DND-41 (cell line): ENCODE results near the gene MMP20.

Experiments
- ATAC-seq: fragments of 200-7000 bp; cut with Tn5 transposase; 3 replicates; pipeline ENCODE4 v1.9.1; 2021; ENCODE audit warnings: low read depth; ENCODE audit not compliant: insufficient read depth
- DNase-seq: peaks from one replicate; pipeline ENCODE4 v3.0.0-alpha.2; 2020
- H2AFZ ChIP-seq: 2 replicates; pipeline ENCODE4 v1.6.0; 2012; ENCODE audit warnings: low read depth, low read length
- H3K27ac ChIP-seq: 2 replicates; pipeline ENCODE4 v1.5.1; 2012; ENCODE audit warnings: low read length, inconsistent platforms
- H3K27me3 ChIP-seq: fragments of 200-600 bp; sonication (generic); 2 replicates; pipeline ENCODE4 v1.6.0; 2012; ENCODE audit warnings: low read length, mild to moderate bottlenecking, inconsistent platforms; ENCODE audit not compliant: insufficient read depth, poor library complexity
- H3K36me3 ChIP-seq: 2 replicates; pipeline ENCODE4 v1.5.1; 2012; ENCODE audit warnings: low read length, inconsistent platforms; ENCODE audit not compliant: insufficient read depth
- H3K4me1 ChIP-seq: 2 replicates; pipeline ENCODE4 v1.5.1; 2012; ENCODE audit warnings: mild to moderate bottlenecking, low read length; ENCODE audit not compliant: insufficient read depth
- H3K4me2 ChIP-seq: 2 replicates; pipeline ENCODE4 v1.6.0; 2012; ENCODE audit warnings: mild to moderate bottlenecking, moderate library complexity, low read length, inconsistent platforms; ENCODE audit not compliant: insufficient read depth
- H3K4me3 ChIP-seq, 2 experiments: fragments of 200-600 bp in 1 of 2; shearing (Covaris generic) in 1 of 2; 2 replicates each; pipeline ENCODE4 v1.5.1; 2012 to 2016; ENCODE audit warnings: inconsistent platforms in 2 of 2, low read length in 2 of 2, mild to moderate bottlenecking in 2 of 2, low read depth in 1 of 2, moderate library complexity in 1 of 2
- H3K79me2 ChIP-seq: 2 replicates; pipeline ENCODE4 v1.6.0; 2012; ENCODE audit warnings: low read length, inconsistent platforms; ENCODE audit not compliant: insufficient read depth
- H3K9ac ChIP-seq: 2 replicates; pipeline ENCODE4 v1.6.0; 2012; ENCODE audit warnings: low read depth, mild to moderate bottlenecking, inconsistent platforms, low read length, moderate library complexity
- H3K9me3 ChIP-seq: 2 replicates; pipeline ENCODE4 v1.5.1; 2012; ENCODE audit warnings: low read length, moderate library complexity, mild to moderate bottlenecking, inconsistent platforms; ENCODE audit not compliant: insufficient read depth, severe bottlenecking
- H4K20me1 ChIP-seq: 2 replicates; pipeline ENCODE4 v1.6.0; 2012; ENCODE audit warnings: low read length; ENCODE audit not compliant: insufficient read depth
- EZH2 ChIP-seq: IDR thresholded peaks from 3 replicates; pipeline ENCODE4 v1.6.1; 2012; ENCODE audit warnings: borderline replicate concordance, low read depth, mild to moderate bottlenecking, moderate library complexity, low read length, inconsistent platforms; ENCODE audit not compliant: severe bottlenecking
- TF ChIP-seq, protein P1 (sequence below): IDR thresholded peaks from 2 replicates; pipeline ENCODE4 v1.5.1; 2012; ENCODE audit warnings: borderline replicate concordance, low read length, moderate library complexity, mild to moderate bottlenecking; ENCODE audit not compliant: poor library complexity, severe bottlenecking; ENCODE audit errors: extremely low read depth

The MMP20 gene

DNA sequence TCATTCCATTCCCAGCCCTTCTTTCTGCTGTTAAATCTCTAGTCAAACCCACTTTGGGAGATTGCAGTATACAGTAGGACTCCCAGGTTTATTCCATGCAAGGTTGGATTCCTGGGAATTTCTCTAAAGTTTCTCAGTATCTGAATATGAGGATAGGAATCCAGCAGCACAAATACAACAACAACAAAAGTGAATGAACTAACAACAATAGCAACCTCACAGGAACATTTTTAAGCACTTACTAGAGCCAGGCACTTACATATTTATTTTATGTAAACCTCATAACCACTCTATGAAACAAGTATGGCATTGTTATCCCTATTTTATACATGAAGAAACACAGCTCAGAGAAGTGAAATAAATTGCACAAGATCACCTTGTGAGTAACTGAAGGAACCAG lies 96.5 kb downstream of the MMP20 start:
- H2AFZ ChIP-seq, result no peak overlapping the region
- H3K27ac ChIP-seq, result no peak overlapping the region
- DNase-seq (no peak), ATAC-seq (no peak)
- no peaks in the 10 kb centered on the region for H4K20me1 ChIP-seq
- H3K9ac ChIP-seq, result no peak overlapping the region
- H3K27me3 ChIP-seq, result peaks cover 9% of the 10 kb centered on the region
- no peak overlapping the region for H3K4me3 ChIP-seq
- no peak overlapping the region for H3K4me2 ChIP-seq
- TF ChIP-seq EZH2, result no peak
- TF ChIP-seq, protein P1, sequence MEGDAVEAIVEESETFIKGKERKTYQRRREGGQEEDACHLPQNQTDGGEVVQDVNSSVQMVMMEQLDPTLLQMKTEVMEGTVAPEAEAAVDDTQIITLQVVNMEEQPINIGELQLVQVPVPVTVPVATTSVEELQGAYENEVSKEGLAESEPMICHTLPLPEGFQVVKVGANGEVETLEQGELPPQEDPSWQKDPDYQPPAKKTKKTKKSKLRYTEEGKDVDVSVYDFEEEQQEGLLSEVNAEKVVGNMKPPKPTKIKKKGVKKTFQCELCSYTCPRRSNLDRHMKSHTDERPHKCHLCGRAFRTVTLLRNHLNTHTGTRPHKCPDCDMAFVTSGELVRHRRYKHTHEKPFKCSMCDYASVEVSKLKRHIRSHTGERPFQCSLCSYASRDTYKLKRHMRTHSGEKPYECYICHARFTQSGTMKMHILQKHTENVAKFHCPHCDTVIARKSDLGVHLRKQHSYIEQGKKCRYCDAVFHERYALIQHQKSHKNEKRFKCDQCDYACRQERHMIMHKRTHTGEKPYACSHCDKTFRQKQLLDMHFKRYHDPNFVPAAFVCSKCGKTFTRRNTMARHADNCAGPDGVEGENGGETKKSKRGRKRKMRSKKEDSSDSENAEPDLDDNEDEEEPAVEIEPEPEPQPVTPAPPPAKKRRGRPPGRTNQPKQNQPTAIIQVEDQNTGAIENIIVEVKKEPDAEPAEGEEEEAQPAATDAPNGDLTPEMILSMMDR, result no peak
- H3K9me3 ChIP-seq, result no peaks in the 10 kb centered on the region
- no peaks in the 10 kb centered on the region for H3K79me2 ChIP-seq
- no peaks in the 10 kb centered on the region for H3K4me1 ChIP-seq
- H3K36me3 ChIP-seq, result no peaks in the 10 kb centered on the region

- Histone ChIP-seq H4K20me1 (no peaks in the 10 kb centered on the region), H3K36me3 (no peaks in the 10 kb centered on the region), H3K4me3 (no peak overlapping the region), H3K27me3 (peaks cover 9% of the 10 kb centered on the region), H3K27ac (no peak overlapping the region), H3K9ac (no peak overlapping the region), H3K9me3 (no peaks in the 10 kb centered on the region), H3K4me2 (no peak overlapping the region), H3K79me2 (no peaks in the 10 kb centered on the region), H3K4me1 (no peaks in the 10 kb centered on the region), H2AFZ (no peak overlapping the region)
- ATAC-seq, result no peak
- no peak for DNase-seq
- no peak for TF ChIP-seq EZH2
- TF ChIP-seq, protein P1, result no peak
Observed at GRCh38 chr11:102527684-102528083, 97.4 kb downstream of the MMP20 start.

GRCh38 chr11:102527041-102527440 lies 98.1 kb downstream of the MMP20 start:
- Histone ChIP-seq H3K27me3 (peaks cover 9% of the 10 kb centered on the region), H3K4me2 (no peak overlapping the region), H2AFZ (no peak overlapping the region), H4K20me1 (no peaks in the 10 kb centered on the region), H3K27ac (no peak overlapping the region), H3K9ac (no peak overlapping the region), H3K4me3 (no peak overlapping the region), H3K79me2 (no peaks in the 10 kb centered on the region), H3K9me3 (no peaks in the 10 kb centered on the region), H3K36me3 (no peaks in the 10 kb centered on the region), H3K4me1 (no peaks in the 10 kb centered on the region)
- ATAC-seq (no peak), DNase-seq (no peak)
- TF ChIP-seq EZH2, result no peak
